Tibial nerve (tissue), 4 donors: ENCODE results near the gene CAMTA1.

Experiments used
- CTCF ChIP-seq, 5 experiments: fragments of 200-600 bp in 3 of 5; fragments of 450-650 bp in 2 of 5; sonication (generic) in 3 of 5; IDR thresholded peaks; one replicate each; pipeline ENCODE4 v1.5.1; 2016 to 2019; ENCODE audit warnings: antibody characterized with exemption in 5 of 5, mild to moderate bottlenecking in 3 of 5, moderate library complexity in 2 of 5
- EP300 ChIP-seq, 2 donors: sonication (generic); formaldehyde crosslinking; IDR thresholded peaks; one replicate each; pipeline ENCODE4 v1.6.1; 2017; ENCODE audit warnings: antibody characterized with exemption in 2 of 2, mild to moderate bottlenecking in 1 of 2

GRCh38 chr1:7356079-7356478, 570.8 kb downstream of the CAMTA1 start:
- TF ChIP-seq CTCF (IDR thresholded peaks at IDR 0.05), result no peak
- no peak for TF ChIP-seq EP300 (IDR thresholded peaks at IDR 0.05)
